ENCODE results near the gene GRIFIN.

DNA sequence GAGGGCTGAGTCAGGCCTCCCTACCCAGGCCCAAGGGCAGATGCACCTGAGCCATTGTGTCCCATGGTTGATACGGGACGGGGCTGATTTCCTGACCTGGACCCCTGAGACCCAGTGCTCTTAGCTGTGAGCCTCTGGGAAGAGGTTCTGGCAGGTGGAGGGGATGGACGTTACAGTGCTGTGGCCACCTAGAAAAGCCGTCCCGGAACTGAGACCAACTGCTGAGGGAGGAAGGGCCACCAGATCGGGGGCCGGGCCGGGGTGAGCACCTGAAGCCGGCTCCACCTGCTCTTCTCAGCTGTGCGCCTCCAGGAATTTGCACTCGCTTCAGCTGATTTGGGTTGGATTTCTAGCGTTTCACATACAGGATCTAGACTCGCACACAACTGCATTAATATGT lies 37.4 kb downstream of the GRIFIN start:
- no peak for TF ChIP-seq EP300 (IDR thresholded peaks at IDR 0.05)
- TF ChIP-seq, protein P1, sequence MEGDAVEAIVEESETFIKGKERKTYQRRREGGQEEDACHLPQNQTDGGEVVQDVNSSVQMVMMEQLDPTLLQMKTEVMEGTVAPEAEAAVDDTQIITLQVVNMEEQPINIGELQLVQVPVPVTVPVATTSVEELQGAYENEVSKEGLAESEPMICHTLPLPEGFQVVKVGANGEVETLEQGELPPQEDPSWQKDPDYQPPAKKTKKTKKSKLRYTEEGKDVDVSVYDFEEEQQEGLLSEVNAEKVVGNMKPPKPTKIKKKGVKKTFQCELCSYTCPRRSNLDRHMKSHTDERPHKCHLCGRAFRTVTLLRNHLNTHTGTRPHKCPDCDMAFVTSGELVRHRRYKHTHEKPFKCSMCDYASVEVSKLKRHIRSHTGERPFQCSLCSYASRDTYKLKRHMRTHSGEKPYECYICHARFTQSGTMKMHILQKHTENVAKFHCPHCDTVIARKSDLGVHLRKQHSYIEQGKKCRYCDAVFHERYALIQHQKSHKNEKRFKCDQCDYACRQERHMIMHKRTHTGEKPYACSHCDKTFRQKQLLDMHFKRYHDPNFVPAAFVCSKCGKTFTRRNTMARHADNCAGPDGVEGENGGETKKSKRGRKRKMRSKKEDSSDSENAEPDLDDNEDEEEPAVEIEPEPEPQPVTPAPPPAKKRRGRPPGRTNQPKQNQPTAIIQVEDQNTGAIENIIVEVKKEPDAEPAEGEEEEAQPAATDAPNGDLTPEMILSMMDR (IDR thresholded peaks at IDR 0.05), result no peak
- no peak for TF ChIP-seq POLR2A (IDR thresholded peaks at IDR 0.05)
- TF ChIP-seq POLR2AphosphoS5 (IDR thresholded peaks at IDR 0.05), result no peak
